PC-9 (cell line): ENCODE results near the gene YWHAQ.

Experiments
- CTCF ChIP-seq: fragments of 200-600 bp; sonication (generic); conservative IDR thresholded peaks from 2 replicates; pipeline ENCODE4 v1.6.1; 2017; ENCODE audit warnings: mixed run types, antibody characterized with exemption, mild to moderate bottlenecking, moderate library complexity
- EZH2 ChIP-seq: fragments of 200-600 bp; sonication (generic); IDR thresholded peaks from 2 replicates; pipeline ENCODE4 v1.8.0; 2017; ENCODE audit warnings: antibody characterized with exemption, low read depth

- TF ChIP-seq CTCF (no peak; the same call in 1 of the 2 replicates), EZH2 (no peak)
Observed at GRCh38 chr2:9570182-9571060, 60.4 kb downstream of the YWHAQ start.
